IMR-90 (cell line): ENCODE measurements around the gene SCYGR8. TPM values are rescaled to one million over a fixed set of nuclear protein-coding genes. Genes with fewer than 3 reads are reported as not detected.

Source experiments
- ATAC-seq: fragments of 200-7000 bp; cut with Tn5 transposase; 2 replicates; pipeline ENCODE4 v1.9.1; 2020; ENCODE audit warnings: low read depth, mild to moderate bottlenecking, moderate library complexity
- BruUV-seq: library from RNA; stranded (reverse); fragments of 400-500 nt; replicated peaks from 2 replicates; lab custom pipeline; 2021; lab: Mats Ljungman, UMichigan
- CTCF ChIA-PET: fragments of 300-600 bp; formaldehyde crosslinking; extraction: SDS; loops from one replicate; lab custom pipeline; 2021; ENCODE audit warnings: antibody characterized with exemption; lab: Yijun Ruan, JAX
- POLR2A ChIA-PET: fragments of 300-600 bp; sonication (Branson Sonifier 250); formaldehyde crosslinking; loops from one replicate; lab custom pipeline; 2022; ENCODE audit warnings: antibody characterized with exemption; ENCODE audit not compliant: unreplicated experiment; lab: Charles Lee
- DNase-seq: peaks from one replicate; pipeline ENCODE4 v3.0.0; 2013
- H2AFZ ChIP-seq: replicated peaks from 2 replicates; pipeline ENCODE3; 2013; ENCODE audit warnings: low read length, mild to moderate bottlenecking; ENCODE audit not compliant: poor library complexity
- H2AK5ac ChIP-seq: 2 replicates; pipeline ENCODE4 v1.6.1; 2013; ENCODE audit warnings: low read depth, low read length, inconsistent platforms
- H2AK9ac ChIP-seq: replicated peaks from 2 replicates; pipeline ENCODE3; 2013; ENCODE audit warnings: mild to moderate bottlenecking, low read depth, low read length, moderate library complexity; ENCODE audit not compliant: poor library complexity
- H2BK120ac ChIP-seq: 2 replicates; pipeline ENCODE4 v1.6.1; 2013; ENCODE audit warnings: low read depth, low read length, inconsistent platforms
- H2BK15ac ChIP-seq: 3 replicates; pipeline ENCODE4 v1.6.1; 2013; ENCODE audit warnings: low read depth, low read length, inconsistent platforms
- H2BK20ac ChIP-seq: 2 replicates; pipeline ENCODE4 v1.6.1; 2013; ENCODE audit warnings: low read depth, mild to moderate bottlenecking, inconsistent platforms, low read length, moderate library complexity
- H2BK5ac ChIP-seq: 2 replicates; pipeline ENCODE4 v1.6.1; 2013; ENCODE audit warnings: mild to moderate bottlenecking, low read depth, low read length, inconsistent platforms; ENCODE audit not compliant: poor library complexity, severe bottlenecking
- H3K14ac ChIP-seq: replicated peaks from 2 replicates; pipeline ENCODE4 v1.6.1; 2013; ENCODE audit warnings: low read depth, low read length, inconsistent platforms
- H3K18ac ChIP-seq: 2 replicates; pipeline ENCODE4 v1.6.1; 2013; ENCODE audit warnings: low read depth, low read length, control low read depth
- H3K23ac ChIP-seq: 2 replicates; pipeline ENCODE4 v1.6.1; 2013; ENCODE audit warnings: low read depth, low read length, inconsistent platforms
- H3K27ac ChIP-seq: 2 replicates; pipeline ENCODE4 v1.5.1; 2013; ENCODE audit warnings: mild to moderate bottlenecking, control low read depth, low read length; ENCODE audit not compliant: insufficient read depth
- H3K27me3 ChIP-seq: 2 replicates; pipeline ENCODE4 v1.6.1; 2013; ENCODE audit warnings: low read length; ENCODE audit not compliant: control insufficient read depth, insufficient read depth
- H3K36me3 ChIP-seq: 2 replicates; pipeline ENCODE4 v1.6.1; 2013; ENCODE audit warnings: low read length, mixed read lengths; ENCODE audit not compliant: control insufficient read depth, insufficient read depth
- H3K4ac ChIP-seq: 2 replicates; pipeline ENCODE4 v1.6.1; 2013; ENCODE audit warnings: low read depth, low read length, inconsistent platforms
- H3K4me1 ChIP-seq: 2 replicates; pipeline ENCODE4 v1.6.1; 2013; ENCODE audit warnings: low read length, mixed read lengths; ENCODE audit not compliant: control insufficient read depth, insufficient read depth
- H3K4me2 ChIP-seq: 2 replicates; pipeline ENCODE4 v1.6.1; 2013; ENCODE audit warnings: low read depth, mild to moderate bottlenecking, control low read depth, low read length, moderate library complexity
- H3K4me3 ChIP-seq: 2 replicates; pipeline ENCODE4 v1.5.1; 2013; ENCODE audit warnings: low read depth, mild to moderate bottlenecking, control low read depth, low read length, moderate library complexity; ENCODE audit not compliant: insufficient read depth
- H3K56ac ChIP-seq: 2 replicates; pipeline ENCODE4 v1.6.1; 2013; ENCODE audit warnings: low read length, inconsistent platforms; ENCODE audit not compliant: insufficient read depth; ENCODE audit errors: extremely low read depth
- H3K79me1 ChIP-seq, 2 experiments: 2 replicates each; pipeline ENCODE4 v1.6.1; 2013; ENCODE audit warnings: low read length in 2 of 2, inconsistent platforms in 1 of 2, low read depth in 1 of 2
- H3K9ac ChIP-seq: 2 replicates; pipeline ENCODE4 v1.6.1; 2013; ENCODE audit warnings: low read depth, low read length, control low read depth
- H3K9me1 ChIP-seq: 2 replicates; pipeline ENCODE4 v1.6.1; 2013; ENCODE audit warnings: low read length, inconsistent platforms; ENCODE audit not compliant: insufficient read depth
- H3K9me3 ChIP-seq: 2 replicates; pipeline ENCODE4 v1.6.1; 2013; ENCODE audit warnings: low read length; ENCODE audit not compliant: control insufficient read depth, insufficient read depth
- H4K20me1 ChIP-seq: 2 replicates; pipeline ENCODE4 v1.6.1; 2013; ENCODE audit warnings: low read length, inconsistent platforms; ENCODE audit not compliant: insufficient read depth
- H4K5ac ChIP-seq: 2 replicates; pipeline ENCODE4 v1.6.1; 2013; ENCODE audit warnings: mild to moderate bottlenecking, low read depth, low read length, control low read depth
- H4K8ac ChIP-seq, 2 experiments: 2 replicates each; pipeline ENCODE4 v1.6.1; 2013; ENCODE audit warnings: low read depth in 2 of 2, low read length in 2 of 2, control low read depth in 1 of 2, inconsistent platforms in 1 of 2
- H4K91ac ChIP-seq: 2 replicates; pipeline ENCODE4 v1.6.1; 2013; ENCODE audit warnings: low read depth, low read length, inconsistent platforms; ENCODE audit not compliant: insufficient read depth
- CEBPB ChIP-seq: IDR thresholded peaks from 2 replicates; pipeline ENCODE4 v1.6.1; 2012; ENCODE audit warnings: low read depth, low read length, improper control_type of control experiment
- MAFK ChIP-seq: IDR thresholded peaks from 2 replicates; pipeline ENCODE4 v1.6.1; 2012; ENCODE audit warnings: low read depth, low read length, improper control_type of control experiment
- MAZ ChIP-seq: IDR thresholded peaks from 2 replicates; pipeline ENCODE4 v1.6.1; 2012; ENCODE audit warnings: low read depth, mild to moderate bottlenecking, low read length, improper control_type of control experiment, moderate library complexity, borderline replicate concordance
- NFE2L2 ChIP-seq: fragments of 150-350 bp; IDR thresholded peaks from 2 replicates; pipeline ENCODE4 v1.6.1; 2016; ENCODE audit warnings: low read depth, mild to moderate bottlenecking, low read length
- POLR2A ChIP-seq: IDR thresholded peaks from 2 replicates; pipeline ENCODE4 v1.6.1; 2012; ENCODE audit warnings: mild to moderate bottlenecking, low read depth, low read length
- RCOR1 ChIP-seq: IDR thresholded peaks from 2 replicates; pipeline ENCODE4 v1.6.1; 2012; ENCODE audit warnings: mild to moderate bottlenecking, low read length, improper control_type of control experiment; ENCODE audit not compliant: insufficient replicate concordance
- SMC3 ChIP-seq: fragments of 150-350 bp; IDR thresholded peaks from 2 replicates; pipeline ENCODE4 v1.6.1; 2016; ENCODE audit warnings: low read depth, mild to moderate bottlenecking, antibody characterized with exemption, low read length, moderate library complexity
- WGBS, 2 experiments: methylation state at CpG; one replicate each; pipeline versions ENCODE4 v1.1.5 to v1.1.7; 2013; ENCODE audit warnings: missing lambda C conversion rate in 2 of 2; ENCODE audit not compliant: insufficient read length in 1 of 2; ENCODE audit errors: extremely low coverage in 2 of 2; 5-methylcytosine and 5-hydroxymethylcytosine counted together
- dilution Hi-C: fragments of 300-500 bp; cut with HindIII; formaldehyde crosslinking; loops from one replicate; pipeline ENCODE4 v1.14.3; 2018; ENCODE audit warnings: low sequenced_read_pairs; ENCODE audit not compliant: unreplicated experiment
- in situ Hi-C: fragments of 300-500 bp; cut with MboI; formaldehyde crosslinking; loops from 3 replicates; pipeline ENCODE4 v1.14.3; 2019; ENCODE audit warnings: low sequenced_read_pairs, inconsistent platforms, mixed read lengths
- intact Hi-C: fragments of 100-400 bp; cut with micrococcal nuclease; formaldehyde crosslinking; loops from 2 replicates; pipeline ENCODE4 v1.10.0; 2022
- polyA plus RNA-seq, 3 experiments: library from polyadenylated mRNA; depleted of rRNA; stranded (reverse); fragments of >200 nt; gene quantifications; 2 replicates each; pipeline ENCODE4 v1.2.3, GENCODE V29; 2012; ENCODE audit warnings: low replicate concordance in 1 of 3
- total RNA-seq: library from RNA; depleted of rRNA; stranded (reverse); fragments of >200 nt; gene quantifications from 2 replicates; pipeline ENCODE4 v1.2.3, GENCODE V29; 2012
- TF ChIP-seq, protein P1 (sequence below): conservative IDR thresholded peaks from 2 replicates; pipeline ENCODE4 v1.5.1; 2012; ENCODE audit warnings: mild to moderate bottlenecking, low read depth, low read length, improper control_type of control experiment
- TF ChIP-seq, protein P2 (sequence below): fragments of 150-350 bp; IDR thresholded peaks from 2 replicates; pipeline ENCODE4 v1.6.1; 2016; ENCODE audit warnings: low read depth, mild to moderate bottlenecking, low read length, moderate library complexity, borderline replicate concordance
- TF ChIP-seq, protein P3 (sequence below): fragments of 150-350 bp; IDR thresholded peaks from 2 replicates; pipeline ENCODE4 v1.6.1; 2017; ENCODE audit warnings: mild to moderate bottlenecking, antibody characterized with exemption, low read length, low read depth

Gene SCYGR8
- total and polyA plus RNA-seq, 2 of the 4 experiments (the other 2 are of a cell fraction), result not detected

GRCh38 chr2:227701556-227701955 lies 44.1 kb upstream of the SCYGR8 start:
- Histone ChIP-seq H2BK120ac (no peak overlapping the region), H4K20me1 (no peaks in the 10 kb centered on the region), H3K4ac (no peak overlapping the region), H4K91ac (no peak overlapping the region), H2AFZ (no peak overlapping the region), H3K9ac (no peak overlapping the region), H3K4me2 (no peak overlapping the region), H2BK20ac (no peak overlapping the region), H2AK5ac (no peak overlapping the region), H4K5ac (no peak overlapping the region), H2BK5ac (no peak overlapping the region), H3K23ac (no peak overlapping the region), H3K9me1 (no peaks in the 10 kb centered on the region), H2BK15ac (no peak overlapping the region), H3K79me1 (no peaks in the 10 kb centered on the region), H3K18ac (no peak overlapping the region), H3K4me1 (no peaks in the 10 kb centered on the region), H3K36me3 (no peaks in the 10 kb centered on the region), H3K4me3 (no peak overlapping the region), H3K27me3 (no peaks in the 10 kb centered on the region), H3K27ac (no peak overlapping the region), H3K56ac (no peak overlapping the region), H3K14ac (no peak overlapping the region), H4K8ac (no peak overlapping the region), H2AK9ac (no peak overlapping the region), H3K9me3 (no peaks in the 10 kb centered on the region)
- WGBS, 2 experiments, result no CpG with 5 or more reads among the region's 3 CpGs
- no peak for ATAC-seq
- BruUV-seq, result no TSS peak
- no peak for TF ChIP-seq CEBPB
- no peak for TF ChIP-seq SMC3
- TF ChIP-seq, protein P1, sequence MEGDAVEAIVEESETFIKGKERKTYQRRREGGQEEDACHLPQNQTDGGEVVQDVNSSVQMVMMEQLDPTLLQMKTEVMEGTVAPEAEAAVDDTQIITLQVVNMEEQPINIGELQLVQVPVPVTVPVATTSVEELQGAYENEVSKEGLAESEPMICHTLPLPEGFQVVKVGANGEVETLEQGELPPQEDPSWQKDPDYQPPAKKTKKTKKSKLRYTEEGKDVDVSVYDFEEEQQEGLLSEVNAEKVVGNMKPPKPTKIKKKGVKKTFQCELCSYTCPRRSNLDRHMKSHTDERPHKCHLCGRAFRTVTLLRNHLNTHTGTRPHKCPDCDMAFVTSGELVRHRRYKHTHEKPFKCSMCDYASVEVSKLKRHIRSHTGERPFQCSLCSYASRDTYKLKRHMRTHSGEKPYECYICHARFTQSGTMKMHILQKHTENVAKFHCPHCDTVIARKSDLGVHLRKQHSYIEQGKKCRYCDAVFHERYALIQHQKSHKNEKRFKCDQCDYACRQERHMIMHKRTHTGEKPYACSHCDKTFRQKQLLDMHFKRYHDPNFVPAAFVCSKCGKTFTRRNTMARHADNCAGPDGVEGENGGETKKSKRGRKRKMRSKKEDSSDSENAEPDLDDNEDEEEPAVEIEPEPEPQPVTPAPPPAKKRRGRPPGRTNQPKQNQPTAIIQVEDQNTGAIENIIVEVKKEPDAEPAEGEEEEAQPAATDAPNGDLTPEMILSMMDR, result no peak
- TF ChIP-seq NFE2L2, result no peak
- TF ChIP-seq MAFK, result no peak
- no peak for TF ChIP-seq POLR2A
- TF ChIP-seq, protein P2, sequence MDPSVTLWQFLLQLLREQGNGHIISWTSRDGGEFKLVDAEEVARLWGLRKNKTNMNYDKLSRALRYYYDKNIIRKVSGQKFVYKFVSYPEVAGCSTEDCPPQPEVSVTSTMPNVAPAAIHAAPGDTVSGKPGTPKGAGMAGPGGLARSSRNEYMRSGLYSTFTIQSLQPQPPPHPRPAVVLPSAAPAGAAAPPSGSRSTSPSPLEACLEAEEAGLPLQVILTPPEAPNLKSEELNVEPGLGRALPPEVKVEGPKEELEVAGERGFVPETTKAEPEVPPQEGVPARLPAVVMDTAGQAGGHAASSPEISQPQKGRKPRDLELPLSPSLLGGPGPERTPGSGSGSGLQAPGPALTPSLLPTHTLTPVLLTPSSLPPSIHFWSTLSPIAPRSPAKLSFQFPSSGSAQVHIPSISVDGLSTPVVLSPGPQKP, result no peak
- no peak for TF ChIP-seq RCOR1
- no peak for TF ChIP-seq MAZ
- TF ChIP-seq, protein P3, sequence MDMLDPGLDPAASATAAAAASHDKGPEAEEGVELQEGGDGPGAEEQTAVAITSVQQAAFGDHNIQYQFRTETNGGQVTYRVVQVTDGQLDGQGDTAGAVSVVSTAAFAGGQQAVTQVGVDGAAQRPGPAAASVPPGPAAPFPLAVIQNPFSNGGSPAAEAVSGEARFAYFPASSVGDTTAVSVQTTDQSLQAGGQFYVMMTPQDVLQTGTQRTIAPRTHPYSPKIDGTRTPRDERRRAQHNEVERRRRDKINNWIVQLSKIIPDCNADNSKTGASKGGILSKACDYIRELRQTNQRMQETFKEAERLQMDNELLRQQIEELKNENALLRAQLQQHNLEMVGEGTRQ, result no peak
- dilution Hi-C loops, result no loop called here
- in situ Hi-C loops, result no loop called here
- ChIA-PET CTCF (no interaction called here), POLR2A (interaction anchor here (0.6 kb wide), 1 partner anchor 227 kb away, joined by 3 read pairs; no protein-coding TSS in a partner anchor)
- no peak for DNase-seq
- intact Hi-C loops, result no loop called here
